Measurements from ENCODE around the gene PDLIM3.
"Not testable (repeated sequence)": the region's sequence is repeated elsewhere in the genome, so short reads cannot be mapped to it uniquely, and the experiment has no call there.

PDLIM3 gene

DNA sequence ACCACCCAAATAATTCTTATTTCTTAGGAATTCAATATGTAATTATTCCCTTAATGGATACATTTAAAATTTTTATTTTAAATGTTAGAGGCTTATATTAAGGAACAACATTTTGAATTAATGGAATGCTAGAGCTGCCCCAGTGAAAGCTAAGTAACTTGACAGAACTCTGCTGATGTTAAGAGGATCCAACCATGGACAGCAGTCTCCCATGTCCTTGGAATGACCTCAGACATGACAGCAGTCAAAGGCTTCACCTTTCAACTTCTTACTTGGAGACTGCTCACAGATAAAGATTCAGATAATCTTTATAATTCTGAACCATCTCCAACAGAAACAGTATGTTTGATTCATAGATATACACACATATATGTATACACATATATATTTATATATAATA lies 17.2 kb downstream of the PDLIM3 start:
- DNase-seq: no peak

DNA sequence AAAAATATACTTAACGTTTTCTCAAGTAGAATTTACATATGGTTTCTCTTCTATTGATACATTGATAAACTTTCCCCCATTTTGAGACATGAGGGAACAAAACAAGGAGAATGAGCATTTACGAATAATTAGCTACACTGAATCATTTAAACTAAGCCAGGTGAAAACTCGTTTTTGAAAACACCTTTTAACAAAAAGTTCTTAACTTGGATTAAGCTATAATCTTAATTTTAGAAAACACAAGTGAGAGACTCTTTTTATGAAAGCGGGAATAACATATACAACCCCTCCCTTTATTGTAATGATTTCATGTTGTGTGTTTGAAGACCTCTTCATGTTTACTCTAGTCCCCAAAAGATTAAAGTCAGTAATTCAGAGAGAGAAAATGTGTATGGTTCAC lies 20.1 kb downstream of the PDLIM3 start:
- DNase-seq: no peak

DNA sequence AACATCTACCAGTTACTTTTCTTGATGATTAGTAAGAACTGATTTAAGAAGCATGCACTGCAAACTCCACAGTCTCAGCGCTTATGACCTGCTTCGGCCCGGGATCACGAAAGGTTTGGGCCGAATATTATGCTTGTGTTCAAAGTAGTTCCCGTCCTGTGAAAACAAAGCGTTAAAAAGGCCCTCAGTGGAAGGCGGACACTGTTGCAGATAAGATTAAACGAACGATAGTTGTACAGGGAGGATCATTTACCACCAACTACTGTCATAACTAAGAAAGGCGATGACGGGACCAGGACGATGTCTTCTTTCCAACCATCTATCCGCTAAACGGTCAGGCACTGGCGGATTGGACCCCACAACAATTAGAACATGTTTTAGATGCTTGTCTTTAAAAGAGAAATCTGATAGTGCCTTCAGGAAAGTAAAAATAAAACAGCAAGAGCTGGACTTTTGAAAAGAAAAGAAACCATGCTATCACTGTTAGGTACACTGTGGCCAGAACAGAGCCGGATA lies 21.1 kb downstream of the PDLIM3 start:
- no peak for DNase-seq

DNA sequence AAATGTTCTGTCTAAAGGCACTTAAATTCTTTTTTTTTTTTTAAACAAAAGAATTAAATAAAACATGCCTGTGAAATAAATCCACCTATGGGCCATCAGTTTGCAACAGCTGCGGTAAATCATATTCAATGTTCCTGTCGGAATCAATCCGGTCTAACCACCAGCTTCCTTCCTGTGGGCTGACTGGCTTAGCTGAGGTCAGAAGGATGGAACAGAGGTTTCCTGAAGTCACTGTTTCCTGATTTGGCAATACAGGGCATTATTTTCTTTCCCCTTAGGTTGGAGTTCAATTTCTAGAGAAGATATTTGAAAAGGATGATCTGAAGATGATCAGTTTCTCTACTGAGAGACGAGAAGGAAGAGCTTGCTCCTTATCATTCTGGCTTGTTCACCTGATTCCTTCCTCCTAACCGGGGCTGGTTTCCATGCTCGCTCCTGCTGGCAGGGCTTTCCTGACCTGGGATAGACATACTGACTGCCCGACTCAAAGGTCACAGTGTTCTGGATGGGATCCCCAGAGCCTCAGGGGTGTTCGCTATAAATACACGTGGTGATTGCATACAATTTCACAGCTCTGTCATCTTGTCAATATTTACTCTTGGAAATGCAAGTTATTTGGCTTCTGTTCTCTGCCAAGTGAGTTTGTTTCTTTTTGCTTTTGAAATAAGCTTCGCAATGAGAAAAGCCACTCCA lies 21.7 kb downstream of the PDLIM3 start:
- DNase-seq: peak; percentile 83

DNA sequence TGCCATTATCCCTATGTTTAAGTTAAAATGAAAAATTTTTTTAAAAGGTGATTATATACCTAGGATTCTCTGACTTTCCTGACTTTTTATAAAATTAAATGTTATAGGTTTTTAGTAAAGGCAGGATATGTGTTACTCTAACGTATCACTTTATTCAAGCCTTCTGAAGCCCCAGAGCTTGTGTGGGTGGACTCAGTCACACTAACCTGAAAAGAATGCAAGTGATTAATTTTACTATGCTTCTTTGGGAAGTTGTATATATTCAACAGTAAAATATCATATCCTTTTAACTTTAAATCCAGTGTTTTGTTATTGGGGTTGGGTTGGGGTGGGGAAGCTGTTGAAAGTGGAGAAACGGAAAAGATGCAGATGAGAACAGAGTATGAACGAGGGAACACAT lies 22.8 kb downstream of the PDLIM3 start:
- peak; percentile 63 for DNase-seq

DNA sequence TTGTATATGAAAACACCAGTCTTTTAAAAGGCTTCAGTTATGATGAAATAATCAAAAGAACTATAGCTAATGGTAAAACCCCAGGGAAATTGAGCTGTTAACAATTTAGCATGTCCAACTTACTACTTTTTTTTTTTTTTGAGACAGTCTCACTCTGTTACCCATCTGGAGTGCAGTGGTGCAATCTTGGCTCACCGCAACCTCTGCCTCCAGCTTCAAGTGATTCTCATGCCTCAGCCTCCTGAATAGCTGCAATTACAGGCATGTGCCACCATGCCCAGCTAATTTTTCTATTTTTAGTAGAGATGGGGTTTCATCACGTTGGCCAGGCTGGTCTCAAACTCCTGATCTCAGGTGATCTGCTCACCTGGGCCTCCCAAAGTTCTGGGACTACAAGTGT lies 24.1 kb downstream of the PDLIM3 start:
- DNase-seq: not testable (repeated sequence)

DNA sequence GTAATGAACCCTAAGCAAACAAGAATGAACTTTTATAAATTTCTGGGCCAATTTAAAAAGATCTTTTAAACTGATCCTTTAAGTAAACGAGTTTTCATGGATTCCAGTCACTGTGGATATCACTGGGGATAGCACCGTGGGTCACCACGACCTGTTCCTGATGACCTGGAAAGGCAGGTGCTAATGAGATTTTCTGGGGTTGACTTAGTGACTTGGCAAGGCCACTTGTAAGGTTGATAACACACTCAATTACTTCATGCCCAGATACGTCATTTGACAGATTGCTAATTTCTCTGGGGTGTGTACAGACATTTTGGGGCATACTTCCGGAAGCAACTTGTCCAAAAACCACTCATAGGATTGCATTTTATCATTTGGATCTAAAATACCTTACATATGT lies 24.5 kb downstream of the PDLIM3 start:
- no peak for DNase-seq

DNA sequence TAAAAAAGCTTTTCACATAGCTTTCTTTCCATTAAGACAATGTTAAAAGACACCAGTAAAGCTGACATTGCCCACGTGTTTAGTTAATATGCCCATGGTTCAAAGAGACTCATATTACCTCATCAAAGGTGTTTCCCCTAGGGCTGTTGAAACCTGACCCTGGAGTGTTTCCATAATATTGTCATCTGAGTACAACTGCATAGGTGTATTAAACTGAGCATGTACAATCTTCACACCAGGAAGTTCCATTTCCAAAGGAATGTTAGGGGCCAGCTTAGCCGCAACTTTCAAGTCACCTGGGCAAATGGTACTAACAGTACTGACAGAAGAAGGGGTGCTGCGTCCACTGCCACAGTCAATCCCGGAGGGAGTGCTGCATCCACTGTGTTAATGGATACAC lies 27.1 kb downstream of the PDLIM3 start:
- DNase-seq: no peak

DNA sequence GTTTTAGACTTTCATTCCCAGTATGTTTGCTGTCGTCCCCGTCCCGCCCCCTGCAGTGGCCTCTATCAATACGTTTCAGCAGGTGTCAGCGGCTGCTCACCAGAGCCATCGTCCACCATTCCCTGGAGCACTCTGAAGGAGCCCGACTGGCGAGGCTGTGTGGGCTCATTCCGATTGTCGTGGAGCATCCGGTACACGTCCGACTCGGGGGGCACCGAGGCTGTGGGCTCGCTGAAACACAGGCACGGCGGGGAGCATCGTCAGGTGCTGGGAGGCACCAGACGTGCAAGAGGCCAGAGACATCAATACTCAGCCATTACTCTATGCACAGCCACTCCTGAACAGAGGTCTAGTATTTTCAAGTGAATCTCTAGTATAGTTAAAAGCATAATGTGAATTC lies 28.9 kb downstream of the PDLIM3 start:
- no peak for DNase-seq

DNA sequence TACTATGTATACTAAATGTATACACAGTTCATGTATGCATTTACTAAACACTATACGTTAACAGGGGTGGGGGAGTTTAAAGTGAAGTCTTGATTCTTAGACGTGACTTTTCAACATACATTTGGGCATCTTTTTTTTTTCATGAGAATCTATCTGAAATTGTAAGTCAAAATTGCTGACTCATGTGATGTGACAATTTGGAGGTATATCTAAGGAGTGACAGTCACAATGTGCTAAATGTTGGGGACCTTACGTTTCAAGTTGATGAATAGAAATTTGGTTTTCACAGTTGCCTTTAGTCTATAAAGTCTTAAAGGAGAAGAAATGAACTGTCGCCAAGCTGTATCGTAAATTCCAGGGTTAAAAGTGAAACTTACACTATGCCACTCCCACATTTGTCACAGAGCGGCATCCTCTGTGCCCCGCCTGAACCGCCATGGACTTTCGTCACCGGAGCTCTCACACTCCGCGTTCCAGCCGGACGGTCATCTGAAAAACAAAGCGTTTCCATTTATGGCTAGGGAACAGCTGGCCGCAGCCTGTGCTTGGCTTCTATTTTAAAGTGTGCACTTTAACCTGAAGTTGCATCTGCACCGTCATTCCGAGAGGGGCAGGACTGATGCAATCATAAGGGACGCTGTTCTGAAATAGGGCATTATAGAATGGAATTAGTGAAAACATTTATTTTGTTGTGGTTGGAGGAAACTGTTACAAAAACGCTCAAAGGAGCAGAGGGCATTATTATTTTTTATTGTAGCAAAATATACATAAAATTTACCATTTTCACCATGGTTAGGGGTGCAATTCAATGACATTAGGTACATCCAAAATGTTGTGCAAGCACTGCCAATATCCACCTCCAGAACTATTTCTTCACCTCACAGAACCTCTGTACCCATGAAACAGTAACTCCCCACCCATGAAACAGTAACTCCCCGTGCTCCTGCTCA lies 30.9 kb downstream of the PDLIM3 start:
- peak; percentile 76 for DNase-seq

DNA sequence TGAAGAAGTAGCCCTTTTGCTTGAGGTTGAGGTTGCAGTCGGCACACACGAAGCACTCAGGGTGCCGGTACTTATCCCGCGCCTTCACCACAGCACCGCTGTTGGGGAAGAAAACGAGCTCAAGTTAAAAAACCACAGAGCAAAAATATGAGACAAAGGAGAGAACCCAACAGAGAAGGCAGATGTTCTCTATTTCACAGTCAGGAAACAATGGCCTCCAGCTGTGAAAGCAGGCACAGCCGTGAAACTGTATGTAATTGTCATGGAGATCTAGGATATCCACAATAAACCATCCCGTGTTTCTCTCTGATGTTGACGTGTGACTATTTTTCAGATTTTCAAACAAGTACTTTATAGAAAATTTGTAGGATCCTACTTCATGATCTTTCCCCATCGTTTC lies 32.9 kb downstream of the PDLIM3 start:
- DNase-seq: no peak

DNA sequence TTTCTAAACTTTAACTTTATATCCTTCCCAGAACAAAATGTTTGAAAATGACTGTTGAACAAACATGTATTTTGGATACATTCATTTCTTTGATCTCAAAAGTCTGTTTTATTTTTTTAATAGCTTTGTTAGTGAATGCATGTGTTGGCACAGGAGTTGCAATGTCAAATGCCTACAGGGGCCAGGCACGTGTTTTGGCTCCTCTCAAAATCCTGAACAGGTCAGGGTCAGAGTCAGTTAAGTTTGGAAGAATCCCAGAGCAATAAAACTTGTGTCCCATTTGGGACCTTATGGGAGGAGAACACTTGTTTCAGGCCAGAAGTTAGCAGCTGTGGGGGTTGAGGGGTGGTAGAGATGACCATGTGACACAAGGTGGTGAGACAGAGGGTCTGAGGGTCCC lies 34.7 kb downstream of the PDLIM3 start:
- DNase-seq: no peak

DNA sequence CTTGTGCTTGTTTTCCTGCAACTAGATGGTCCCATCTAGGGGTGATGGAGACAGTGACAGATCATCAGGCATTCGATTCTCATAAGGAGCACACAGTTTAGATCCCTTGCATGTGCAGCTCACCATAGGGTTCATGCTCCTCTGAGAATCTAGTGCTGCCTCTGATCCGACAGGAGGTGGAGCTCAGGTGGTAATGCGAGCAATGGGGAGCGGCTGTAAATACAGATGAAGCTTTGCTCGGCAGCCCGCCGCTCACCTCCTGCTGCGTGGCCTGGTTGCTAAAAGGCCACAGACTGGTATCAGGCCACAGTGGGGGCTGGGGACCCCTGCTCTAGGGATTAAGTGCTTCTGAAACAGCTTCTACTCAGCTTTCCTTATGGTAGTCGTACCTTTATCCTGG lies 35.3 kb downstream of the PDLIM3 start:
- DNase-seq: no peak

DNA sequence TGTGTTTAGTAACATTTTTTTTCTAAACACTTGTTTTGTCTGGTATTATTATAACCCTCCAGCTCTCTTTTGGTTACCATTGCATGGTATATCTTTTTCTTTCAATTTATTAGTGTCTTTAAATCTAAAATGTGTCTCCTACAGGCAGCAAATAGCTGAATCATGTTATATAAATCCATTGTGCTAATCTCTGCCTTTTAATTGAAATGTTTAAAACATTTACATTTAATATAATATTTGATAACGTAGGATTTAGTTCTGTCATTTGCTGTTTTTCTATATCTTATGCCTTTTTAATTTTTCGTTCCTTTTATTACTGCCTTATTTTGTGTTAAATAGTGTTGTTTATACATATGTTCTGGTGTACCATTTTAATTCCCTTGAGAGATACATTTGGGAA lies 46.7 kb downstream of the PDLIM3 start:
- DNase-seq: no peak

DNA sequence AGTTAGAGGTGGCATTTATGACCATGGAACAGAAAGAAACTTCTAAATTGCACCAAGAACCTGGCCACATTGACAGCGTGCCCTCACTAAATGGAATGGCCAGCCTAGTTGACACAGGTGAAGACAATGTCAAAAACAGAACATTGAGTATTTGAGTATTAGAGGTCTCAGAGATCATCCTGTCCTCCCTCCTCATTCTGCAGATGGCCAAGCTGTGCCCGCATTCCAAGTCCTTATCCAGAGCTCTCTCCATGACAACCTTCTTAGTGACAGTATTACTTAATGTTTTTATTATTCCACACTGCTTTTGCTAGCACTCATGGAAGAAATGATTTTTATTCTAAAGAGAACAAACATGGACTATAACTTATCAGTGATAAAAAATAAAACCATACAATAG lies 53.9 kb downstream of the PDLIM3 start:
- no peak for DNase-seq

DNA sequence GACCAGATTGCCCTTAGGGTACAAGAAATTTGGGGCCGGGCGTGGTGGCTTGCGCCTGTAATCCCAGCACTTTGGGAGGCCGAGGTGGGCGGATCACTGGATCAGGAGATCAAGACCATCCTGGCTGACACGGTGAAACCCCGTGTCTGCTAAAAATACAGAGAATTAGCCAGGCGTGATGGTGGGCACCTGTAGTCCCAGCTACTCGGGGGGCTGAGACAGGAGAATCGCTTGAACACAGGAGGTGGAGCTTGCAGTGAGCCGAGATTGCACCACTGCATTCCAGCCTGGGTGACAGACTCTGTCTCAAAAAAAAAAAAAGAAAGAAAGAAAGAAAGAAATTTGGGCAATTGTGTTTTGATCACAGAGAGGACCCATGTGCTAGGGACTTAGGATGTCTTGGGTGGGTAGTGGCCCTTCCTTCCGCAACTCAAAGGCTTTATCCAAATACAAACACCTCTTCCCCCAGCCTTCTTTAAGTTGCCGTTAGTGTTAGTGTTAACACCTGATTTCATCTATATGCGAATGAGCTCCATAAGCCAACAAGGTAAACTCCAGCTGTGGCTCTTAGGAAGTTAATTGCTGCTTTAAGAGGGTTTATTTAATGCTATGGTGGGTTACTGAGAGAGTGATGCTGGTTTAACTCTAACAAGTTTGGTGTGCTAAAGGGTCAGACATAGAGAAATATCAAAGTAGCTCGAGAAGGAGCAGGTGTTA lies 55.1 kb downstream of the PDLIM3 start:
- DNase-seq: no peak

DNA sequence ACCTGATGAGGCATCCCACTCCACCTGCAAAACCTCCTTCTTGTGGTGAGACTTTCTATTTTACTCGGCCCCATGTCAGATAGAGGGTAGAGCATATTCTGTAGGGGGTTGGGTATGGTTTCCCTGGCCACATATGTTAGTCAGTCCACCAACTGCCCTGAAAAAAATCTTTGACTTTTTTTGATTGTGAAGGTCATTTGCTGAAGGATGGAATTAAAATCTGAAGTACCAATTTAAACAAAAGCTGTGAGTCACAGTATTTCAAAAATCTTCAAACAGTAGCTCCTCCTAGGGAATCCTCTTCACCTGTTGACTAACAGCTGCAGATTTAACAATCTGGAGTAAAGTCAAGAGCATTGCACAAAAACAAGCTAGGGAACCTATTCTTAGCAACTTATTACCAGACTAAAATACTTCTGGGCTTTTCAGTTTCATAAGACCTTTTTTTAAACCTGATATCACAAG lies 55.8 kb downstream of the PDLIM3 start:
- peak; percentile 26 for DNase-seq

DNA sequence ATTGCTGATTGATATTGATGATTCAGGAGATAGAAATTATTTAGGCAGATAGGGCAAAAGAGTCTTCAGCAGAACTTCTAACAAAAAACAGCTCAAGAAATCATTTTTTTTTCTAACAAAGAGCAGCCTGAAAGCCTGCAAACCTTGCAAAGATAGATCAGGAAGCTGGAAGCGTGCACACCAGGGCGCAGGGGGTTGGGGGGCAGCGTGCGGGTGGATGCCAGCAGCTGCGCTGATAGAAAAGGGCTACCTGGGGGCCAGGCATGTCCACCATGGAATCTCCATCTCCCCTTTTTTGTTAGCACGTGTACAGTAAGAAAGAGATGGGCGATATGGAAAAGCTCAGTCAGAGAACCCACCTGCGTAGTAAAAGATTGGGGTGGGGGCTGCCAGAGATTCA lies 62.1 kb downstream of the PDLIM3 start:
- DNase-seq: no peak

DNA sequence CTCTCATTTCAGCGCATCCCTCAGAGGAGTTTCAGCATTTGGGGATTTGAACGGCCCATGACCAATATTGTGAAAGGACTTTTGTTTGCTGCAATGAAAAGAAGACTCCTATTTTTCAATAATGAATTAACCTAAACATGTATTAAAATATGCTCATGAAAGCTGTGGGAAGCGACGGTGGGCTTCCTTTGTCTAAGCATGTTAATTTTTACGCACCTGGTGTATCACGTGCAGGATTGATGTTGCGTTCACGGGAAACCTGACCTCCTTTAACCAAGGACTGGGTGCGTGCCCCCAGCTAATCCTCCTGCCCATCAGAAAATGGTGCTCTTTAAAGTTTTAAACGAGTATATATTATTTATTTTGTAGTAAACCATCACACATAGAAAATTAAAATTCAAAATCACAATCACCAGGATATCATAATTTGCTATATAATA lies 63.2 kb downstream of the PDLIM3 start:
- no peak for DNase-seq

DNA sequence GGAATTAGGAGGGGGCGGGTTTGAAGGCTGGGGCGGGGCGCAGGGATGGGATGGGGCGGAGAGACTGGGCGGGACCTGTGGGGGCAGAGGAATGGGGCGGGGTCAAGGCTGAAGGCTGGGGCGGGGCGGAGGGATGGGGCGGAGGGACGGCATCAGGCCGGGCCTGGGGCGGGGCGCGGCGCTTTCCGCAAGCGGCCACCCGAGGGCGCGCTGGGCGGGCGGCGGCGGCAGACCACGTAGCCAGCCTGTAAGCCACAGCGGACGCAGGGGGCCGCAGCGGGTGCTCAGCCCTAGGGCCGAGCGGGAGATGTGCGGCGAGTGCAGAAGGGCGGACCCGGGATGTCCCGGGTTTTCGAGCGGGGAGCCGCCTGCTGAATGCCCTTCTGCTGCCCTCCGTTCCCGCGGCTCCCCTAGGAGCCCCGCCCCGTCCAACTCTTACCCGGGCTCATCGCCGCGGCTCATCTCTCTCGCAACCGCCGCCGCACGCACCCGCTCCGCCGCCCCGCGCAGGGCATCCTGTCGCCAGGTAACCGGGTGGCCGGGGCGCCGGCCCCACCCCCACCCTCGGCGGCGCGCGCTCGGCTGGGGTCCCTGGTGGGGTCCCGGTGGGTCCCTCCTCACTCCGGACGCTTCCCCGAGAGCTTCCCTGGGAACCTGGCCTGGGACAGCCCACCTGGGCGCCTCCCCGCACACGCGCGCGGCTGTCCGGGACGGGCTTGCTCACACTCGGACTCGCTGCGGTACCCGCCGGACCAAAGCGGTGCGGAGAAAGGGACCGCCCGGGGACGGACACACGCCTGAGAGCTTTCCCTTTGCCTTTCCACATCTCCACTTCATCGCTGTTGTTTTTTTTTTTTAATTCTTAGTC lies 63.8 kb downstream of the PDLIM3 start, which contains the start of gene CCDC110:
Gene CCDC110 (minus strand): TSS at position 499 of the 868 bp plus-strand sequence. CDS start 50 bp downstream, at position 449.
- DNase-seq: peak; percentile 91

DNA sequence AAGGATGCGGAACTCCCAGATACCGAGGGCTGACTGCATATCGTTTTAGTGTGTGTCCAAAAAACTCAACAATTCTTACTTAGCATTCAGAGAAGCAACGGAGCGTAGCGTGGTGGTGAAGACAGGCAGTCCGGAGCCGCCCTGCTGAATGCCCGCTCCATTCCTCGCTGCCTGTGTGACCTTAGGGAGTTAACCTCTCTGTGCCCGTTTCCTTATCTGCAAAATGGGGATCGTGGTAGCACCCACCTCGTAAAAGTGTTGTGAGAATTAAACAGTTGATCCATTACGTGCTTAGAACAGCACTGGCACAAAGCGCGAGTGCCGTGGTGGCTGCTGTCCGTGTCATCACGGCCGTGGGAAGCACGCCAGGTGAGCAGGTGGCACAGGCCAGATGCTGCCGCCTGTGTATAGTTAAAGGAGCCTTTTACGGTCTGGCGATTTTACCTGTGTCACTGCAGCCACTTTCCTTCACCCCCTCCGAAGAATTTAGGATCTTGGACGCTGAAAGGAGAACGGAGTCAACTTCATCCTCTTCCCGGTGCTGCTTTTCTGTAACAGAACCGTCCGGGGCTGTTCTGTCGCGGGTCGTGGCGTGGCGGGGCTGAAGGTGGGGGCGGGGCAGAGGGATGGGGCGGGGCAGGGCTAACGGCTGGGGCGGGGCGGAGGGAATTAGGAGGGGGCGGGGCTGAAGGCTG lies 64.7 kb downstream of the PDLIM3 start:
- DNase-seq: no peak

Measured in HCEC 1CT (cell line).